Dedifferentiated amniotic fluid mesenchymal stem cell (primary cell): ENCODE measurements around the gene NCOA5.
"Not testable (repeated sequence)": the region's sequence is repeated elsewhere in the genome, so short reads cannot be mapped to it uniquely, and the experiment has no call there.

Source experiments
- DNase-seq: peaks from one replicate; pipeline ENCODE4 v3.0.0-alpha.2; 2016; ENCODE audit errors: extremely low spot score

NCOA5 gene

GRCh38 chr20:46091622-46092535 is 2.1 kb upstream of the NCOA5 start:
- DNase-seq = not testable (repeated sequence)

GRCh38 chr20:46089167-46089416 is 670 bp downstream of the NCOA5 start:
- DNase-seq = no peak

DNA sequence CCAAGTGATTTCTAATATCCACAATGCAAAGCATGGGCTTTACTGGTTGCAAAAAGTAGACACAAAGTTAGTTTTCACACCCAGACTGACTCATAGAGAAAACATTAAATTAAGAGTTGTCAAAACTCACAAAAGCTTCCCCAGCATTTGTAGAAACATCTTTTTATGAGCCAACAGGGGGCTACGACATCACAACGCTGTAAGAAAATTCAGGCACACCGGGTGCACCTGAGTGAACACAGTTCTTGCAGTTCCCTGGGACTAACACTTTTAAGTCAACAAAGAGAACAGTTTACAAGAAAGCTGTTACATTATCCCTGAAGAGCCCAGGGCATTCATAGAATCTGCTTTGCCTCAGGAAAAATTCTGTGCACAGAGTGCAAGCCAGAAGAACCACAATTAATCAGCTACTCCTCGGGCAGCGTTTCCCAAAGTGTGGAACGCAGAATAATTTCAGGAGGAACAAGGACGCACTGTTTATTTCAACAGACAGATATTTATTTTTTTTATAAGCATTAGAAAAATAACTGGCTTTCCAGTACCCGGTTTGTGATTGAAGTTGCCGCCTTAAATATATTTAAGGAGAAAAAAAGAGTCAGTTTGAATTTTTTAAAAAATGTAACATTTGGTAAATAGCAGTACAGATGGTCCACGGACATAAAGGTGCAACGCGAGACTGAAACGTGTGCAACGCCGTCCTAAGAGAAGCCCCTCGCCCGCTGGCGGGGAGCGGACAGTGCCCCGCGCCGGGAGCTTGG is 1.2 kb downstream of the NCOA5 start:
- DNase-seq = no peak

- DNase-seq = peak; percentile 39
Measured at GRCh38 chr20:46087161-46087560, 2.6 kb downstream of the NCOA5 start.

DNA sequence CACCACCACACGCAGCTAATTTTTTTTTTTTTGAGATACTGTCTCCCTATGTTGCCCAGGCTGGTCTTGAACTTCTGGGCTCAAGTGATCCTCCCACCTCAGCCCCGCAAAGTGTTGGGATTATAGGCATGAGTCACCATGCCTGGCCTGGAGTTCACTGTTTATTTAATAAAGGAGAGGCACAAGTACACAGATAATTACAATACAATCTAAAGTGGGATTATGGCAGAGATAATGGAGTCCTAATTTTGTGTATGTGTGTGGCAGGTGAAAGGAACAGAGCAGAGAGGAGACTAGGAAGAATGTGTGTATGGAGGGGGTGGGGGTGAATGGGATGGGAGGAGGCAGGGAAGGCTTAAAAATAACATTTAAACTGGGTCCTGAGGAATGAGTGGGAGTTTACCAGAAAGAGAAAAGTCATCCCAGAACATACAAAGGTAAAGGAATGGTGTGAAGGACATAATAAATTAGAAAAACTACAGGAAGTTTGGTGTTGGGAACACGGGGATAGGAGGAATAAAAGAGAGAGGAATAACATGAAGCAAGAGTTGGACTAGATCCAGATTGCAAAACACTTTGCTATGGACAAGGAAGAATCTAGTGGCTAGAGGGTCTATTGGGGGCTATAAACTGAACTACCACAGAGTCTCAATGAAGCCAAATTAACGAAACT is 4.4 kb downstream of the NCOA5 start:
- no peak for DNase-seq

DNA sequence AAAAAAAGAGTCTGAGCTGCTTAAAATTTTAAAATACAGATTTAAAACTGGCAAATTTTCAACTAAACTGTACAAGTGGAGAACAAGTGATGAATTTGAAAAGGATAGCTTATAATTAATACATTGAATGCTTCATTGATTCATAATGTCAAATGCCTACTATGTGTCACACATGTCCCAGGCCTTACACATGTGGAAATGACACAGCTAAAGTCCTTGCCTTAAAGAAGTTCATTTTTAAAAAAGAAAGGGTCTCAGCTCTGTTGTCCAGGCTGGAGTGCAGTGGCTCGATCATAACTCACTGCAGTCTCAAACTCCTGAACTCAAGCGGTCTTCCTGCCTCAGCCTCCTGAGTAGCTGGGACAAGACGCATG is 5.0 kb downstream of the NCOA5 start:
- DNase-seq = no peak

DNA sequence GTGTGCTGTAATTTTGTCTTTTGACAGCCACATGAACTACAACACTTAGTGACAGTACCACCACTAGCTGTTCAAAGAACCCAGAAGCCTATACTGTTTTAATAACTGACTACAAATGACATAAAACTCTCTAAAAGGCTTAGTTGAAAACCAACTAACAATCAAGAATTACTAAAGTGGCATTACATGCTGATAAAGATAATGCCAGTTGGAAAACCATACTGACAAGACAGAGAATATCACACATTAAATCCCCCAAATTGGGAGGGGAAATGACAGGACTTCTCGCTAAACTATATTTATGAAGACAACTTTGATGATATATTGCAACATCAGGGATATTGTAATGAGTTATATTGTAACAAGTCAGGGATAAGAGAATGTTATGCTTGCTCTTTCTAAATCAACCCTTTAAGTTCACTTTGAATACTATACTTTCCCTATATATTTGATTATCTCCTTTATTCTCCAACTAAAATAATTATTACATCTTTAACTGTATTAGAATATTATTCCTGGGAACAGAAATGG is 6.2 kb downstream of the NCOA5 start:
- no peak for DNase-seq

GRCh38 chr20:46083101-46083500 is 6.7 kb downstream of the NCOA5 start:
- no peak for DNase-seq

GRCh38 chr20:46081074-46081473 is 8.7 kb downstream of the NCOA5 start:
- DNase-seq = no peak

- no peak for DNase-seq
Measured at GRCh38 chr20:46078954-46079353, 10.8 kb downstream of the NCOA5 start.

GRCh38 chr20:46077642-46078305 is 12.0 kb downstream of the NCOA5 start:
- no peak for DNase-seq

DNA sequence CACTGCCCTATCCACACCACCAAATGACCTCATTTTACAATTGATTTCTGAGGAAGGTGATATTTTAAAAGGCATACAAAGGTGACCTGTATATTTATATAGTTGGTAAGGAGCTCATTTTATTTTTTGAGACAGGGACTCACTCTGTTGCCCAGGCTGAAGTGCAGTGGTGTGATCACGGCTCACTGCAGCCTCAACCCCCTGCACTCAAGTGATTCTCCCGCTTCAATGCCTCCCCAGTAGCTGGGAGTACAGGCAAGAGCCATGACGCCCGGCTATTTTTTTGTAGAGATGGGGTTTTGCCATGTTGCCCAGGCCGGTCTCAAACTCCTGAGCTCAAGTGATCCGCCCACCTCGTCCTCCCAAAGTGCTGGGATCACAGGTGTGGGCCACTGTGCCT is 13.0 kb downstream of the NCOA5 start:
- no peak for DNase-seq

DNA sequence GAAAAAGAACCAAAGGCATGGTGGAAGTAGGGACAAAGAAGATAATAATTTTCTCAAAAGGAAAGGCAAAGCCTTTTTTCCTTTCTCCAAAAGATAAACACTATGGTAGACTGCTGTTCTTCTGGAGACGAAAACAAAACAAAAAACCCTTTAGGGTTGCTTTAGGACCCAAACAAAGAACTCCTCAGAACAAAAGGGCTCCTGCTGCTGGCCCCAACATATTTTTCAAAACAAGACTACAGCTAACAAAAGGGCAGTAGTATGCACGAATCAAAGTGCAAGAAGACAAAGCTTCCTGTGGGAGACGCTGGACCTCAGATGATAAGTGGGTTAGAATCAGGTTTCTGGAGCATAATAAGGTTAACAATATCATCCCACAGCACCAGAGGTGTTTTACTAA is 15.8 kb downstream of the NCOA5 start:
- no peak for DNase-seq

GRCh38 chr20:46073443-46073842 is 16.3 kb downstream of the NCOA5 start:
- DNase-seq = no peak

GRCh38 chr20:46073024-46073423 is 16.7 kb downstream of the NCOA5 start:
- no peak for DNase-seq

DNA sequence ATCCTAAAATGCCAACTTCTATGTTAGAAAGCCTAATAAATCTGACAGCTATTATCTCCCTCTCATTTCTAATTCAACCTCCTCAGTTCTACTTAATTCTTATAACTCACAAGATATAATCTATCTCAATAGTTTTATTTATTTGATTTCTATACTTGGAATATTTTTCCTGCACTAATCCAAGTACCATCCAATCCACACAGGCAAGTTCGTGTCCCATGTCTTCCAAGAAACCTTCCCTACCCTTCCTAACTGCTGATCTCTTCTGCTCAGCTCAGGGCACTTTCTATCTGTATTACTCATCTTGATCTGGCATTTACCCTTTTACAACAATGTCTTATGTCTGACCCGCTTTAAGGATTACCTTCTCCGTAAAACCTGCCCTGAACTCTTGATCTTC is 18.2 kb downstream of the NCOA5 start:
- DNase-seq = no peak

GRCh38 chr20:46070215-46070900 is 19.4 kb downstream of the NCOA5 start:
- DNase-seq = no peak

GRCh38 chr20:46065691-46066090 is 24.1 kb downstream of the NCOA5 start:
- no peak for DNase-seq

DNA sequence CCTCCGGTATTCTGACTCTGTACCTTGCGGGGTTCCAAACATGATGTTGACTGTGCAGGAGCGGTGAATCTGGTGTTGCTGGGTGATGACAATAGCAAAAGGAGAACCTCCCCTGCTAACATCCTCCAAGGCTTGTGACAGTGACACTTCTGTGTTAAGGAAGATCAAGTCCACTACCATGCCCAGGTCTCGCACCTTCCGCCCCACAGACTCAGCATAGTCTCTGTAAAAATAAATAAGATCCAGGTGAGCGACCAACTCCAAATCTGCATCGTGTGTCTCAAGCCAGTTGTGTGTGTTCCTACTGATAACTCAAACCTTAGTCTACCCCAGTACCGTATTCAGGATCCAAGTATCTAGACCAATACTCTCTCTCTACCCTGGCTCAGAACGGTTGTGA is 24.8 kb downstream of the NCOA5 start:
- DNase-seq = no peak

GRCh38 chr20:46063652-46064054 is 26.1 kb downstream of the NCOA5 start:
- DNase-seq = no peak

- no peak for DNase-seq
Measured at GRCh38 chr20:46063151-46063550, 26.6 kb downstream of the NCOA5 start.
